ENCODE results near the gene REL.

- TF ChIP-seq CTCF (conservative IDR thresholded peaks at IDR 0.05; ENCODE audit: low read depth, low read length): no peak
- TF ChIP-seq EZH2phosphoT487 (IDR thresholded peaks at IDR 0.05; ENCODE audit: borderline replicate concordance, low read length): no peak
- no peak for TF ChIP-seq EZH2 (IDR thresholded peaks at IDR 0.05; ENCODE audit: low read length, unreplicated experiment)
These were observed 67.7 kb downstream of the REL start for GRCh38 chr2:60948926-60949579.

Data from PC-3 (cell line).